Type B pancreatic cell (in vitro differentiated cells): ENCODE data around the gene TSHZ2. TPM values are rescaled to one million over a fixed set of nuclear protein-coding genes. Genes with fewer than 3 reads are reported as not detected.

Source experiments
- DNase-seq: peaks from one replicate; pipeline ENCODE4 v3.0.0; 2021; ENCODE audit warnings: mixed read lengths; ENCODE audit not compliant: unreplicated experiment; ENCODE audit errors: extremely low spot score
- H3K27ac Mint-ChIP-seq: 2 replicates; pipeline ENCODE4 v1.8.0; 2021; ENCODE audit warnings: mild to moderate bottlenecking, mixed read lengths
- H3K27me3 Mint-ChIP-seq: 2 replicates; pipeline ENCODE4 v1.8.0; 2021; ENCODE audit warnings: mixed read lengths
- H3K36me3 Mint-ChIP-seq: 2 replicates; pipeline ENCODE4 v1.8.0; 2021; ENCODE audit warnings: mixed read lengths
- H3K4me1 Mint-ChIP-seq: one replicate; pipeline ENCODE4 v1.8.0; 2021; ENCODE audit warnings: mixed read lengths; ENCODE audit not compliant: unreplicated experiment
- H3K4me3 Mint-ChIP-seq: 2 replicates; pipeline ENCODE4 v1.8.0; 2021; ENCODE audit warnings: mild to moderate bottlenecking, mixed read lengths
- H3K9me3 Mint-ChIP-seq: 2 replicates; pipeline ENCODE4 v1.8.0; 2021; ENCODE audit warnings: mixed read lengths
- total RNA-seq: library from RNA; stranded (reverse); gene quantifications from 2 replicates; pipeline ENCODE4 v1.2.1, GENCODE V29; 2021; ENCODE audit warnings: low replicate concordance
- TF ChIP-seq, protein P1 (sequence below): fragments of 200-600 bp; sonication (generic); conservative IDR thresholded peaks from 2 replicates; pipeline ENCODE4 v1.5.0; 2021; ENCODE audit warnings: antibody characterized with exemption, mild to moderate bottlenecking

Gene TSHZ2
- total RNA-seq, 1 donor from 2014 or later: 45.5 TPM

DNA sequence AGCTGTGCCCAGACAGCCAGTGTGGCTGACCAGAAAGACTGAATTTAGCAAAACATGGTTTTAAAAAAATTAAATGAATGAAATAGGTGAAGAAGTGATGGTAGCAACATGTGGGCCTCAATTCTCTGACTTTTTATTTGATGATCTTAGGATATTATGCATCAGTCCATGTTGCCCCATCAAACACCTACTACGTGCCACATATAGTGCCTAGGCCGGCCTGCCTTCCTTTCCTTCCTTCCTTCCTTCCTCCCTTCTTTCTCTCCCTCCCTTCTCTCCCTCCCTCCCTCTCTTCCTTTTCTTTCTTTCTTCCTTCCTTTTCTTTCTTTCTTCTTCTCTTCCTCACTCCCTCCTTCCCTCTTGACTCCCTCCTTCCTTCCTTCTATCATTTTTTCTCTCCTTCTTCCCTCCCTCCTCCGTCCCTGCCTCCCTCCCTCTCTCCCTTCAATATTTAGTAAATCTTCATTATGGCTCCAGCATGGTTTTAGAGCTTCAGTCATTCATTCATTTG is 209.8 kb downstream of the TSHZ2 start:
- Mint-ChIP-seq H3K4me3 (no peak overlapping the region), H3K27ac (no peak overlapping the region), H3K9me3 (no peaks in the 10 kb centered on the region), H3K27me3 (peaks cover 7% of the 10 kb centered on the region), H3K36me3 (peaks cover 21% of the 10 kb centered on the region), H3K4me1 (peaks cover 30% of the 10 kb centered on the region)
- DNase-seq: no peak
- TF ChIP-seq, protein P1, sequence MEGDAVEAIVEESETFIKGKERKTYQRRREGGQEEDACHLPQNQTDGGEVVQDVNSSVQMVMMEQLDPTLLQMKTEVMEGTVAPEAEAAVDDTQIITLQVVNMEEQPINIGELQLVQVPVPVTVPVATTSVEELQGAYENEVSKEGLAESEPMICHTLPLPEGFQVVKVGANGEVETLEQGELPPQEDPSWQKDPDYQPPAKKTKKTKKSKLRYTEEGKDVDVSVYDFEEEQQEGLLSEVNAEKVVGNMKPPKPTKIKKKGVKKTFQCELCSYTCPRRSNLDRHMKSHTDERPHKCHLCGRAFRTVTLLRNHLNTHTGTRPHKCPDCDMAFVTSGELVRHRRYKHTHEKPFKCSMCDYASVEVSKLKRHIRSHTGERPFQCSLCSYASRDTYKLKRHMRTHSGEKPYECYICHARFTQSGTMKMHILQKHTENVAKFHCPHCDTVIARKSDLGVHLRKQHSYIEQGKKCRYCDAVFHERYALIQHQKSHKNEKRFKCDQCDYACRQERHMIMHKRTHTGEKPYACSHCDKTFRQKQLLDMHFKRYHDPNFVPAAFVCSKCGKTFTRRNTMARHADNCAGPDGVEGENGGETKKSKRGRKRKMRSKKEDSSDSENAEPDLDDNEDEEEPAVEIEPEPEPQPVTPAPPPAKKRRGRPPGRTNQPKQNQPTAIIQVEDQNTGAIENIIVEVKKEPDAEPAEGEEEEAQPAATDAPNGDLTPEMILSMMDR: no peak

DNA sequence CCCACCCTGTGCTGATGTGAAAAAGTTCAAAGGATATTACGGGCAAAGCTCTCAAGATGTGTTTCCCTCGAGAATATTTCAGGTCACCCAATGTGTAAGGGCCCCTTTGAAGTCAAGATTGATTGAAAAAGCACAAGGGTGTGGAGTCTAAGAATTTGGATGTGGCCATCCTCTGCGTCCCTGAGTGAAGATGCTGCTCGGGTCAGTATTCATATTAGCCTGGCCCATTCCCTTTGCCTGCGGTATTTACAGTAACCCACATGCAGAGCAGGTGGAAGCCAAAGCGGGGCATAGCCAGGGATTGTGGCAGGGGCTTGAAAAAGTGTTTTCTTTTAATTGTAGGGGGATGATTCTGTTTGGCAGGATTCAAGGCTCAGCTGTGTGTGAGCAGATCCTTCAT is 211.0 kb downstream of the TSHZ2 start:
- Mint-ChIP-seq H3K4me1 (peaks cover 39% of the 10 kb centered on the region), H3K27me3 (peaks cover 7% of the 10 kb centered on the region), H3K9me3 (no peaks in the 10 kb centered on the region), H3K27ac (no peak overlapping the region), H3K4me3 (no peak overlapping the region), H3K36me3 (peaks cover 17% of the 10 kb centered on the region)
- no peak for DNase-seq
- TF ChIP-seq, protein P1: no peak

DNA sequence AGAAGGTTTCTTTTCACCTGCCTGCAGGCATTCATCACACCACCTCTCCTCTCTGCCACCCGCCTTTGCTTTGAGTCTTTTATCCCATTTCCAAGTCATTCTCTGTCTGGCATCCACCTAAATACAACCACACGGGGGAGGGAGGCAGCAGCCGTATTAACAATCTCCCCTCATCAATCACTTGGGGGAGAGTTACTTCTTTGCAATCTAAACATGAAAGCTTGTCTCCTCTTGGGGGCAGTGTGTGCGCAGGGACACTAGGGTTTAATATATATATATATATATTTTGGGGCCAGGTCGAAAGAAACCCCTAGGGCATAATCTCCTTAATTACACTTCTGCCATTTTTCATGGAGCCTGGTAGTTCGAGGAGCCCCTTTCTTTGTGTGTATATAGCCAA is 214.5 kb downstream of the TSHZ2 start:
- Mint-ChIP-seq H3K27ac (no peak overlapping the region), H3K9me3 (no peaks in the 10 kb centered on the region), H3K4me3 (no peak overlapping the region), H3K4me1 (peaks cover 32% of the 10 kb centered on the region), H3K27me3 (peaks cover 3% of the 10 kb centered on the region), H3K36me3 (peaks cover 9% of the 10 kb centered on the region)
- DNase-seq: no peak
- TF ChIP-seq, protein P1: peak; percentile 33

DNA sequence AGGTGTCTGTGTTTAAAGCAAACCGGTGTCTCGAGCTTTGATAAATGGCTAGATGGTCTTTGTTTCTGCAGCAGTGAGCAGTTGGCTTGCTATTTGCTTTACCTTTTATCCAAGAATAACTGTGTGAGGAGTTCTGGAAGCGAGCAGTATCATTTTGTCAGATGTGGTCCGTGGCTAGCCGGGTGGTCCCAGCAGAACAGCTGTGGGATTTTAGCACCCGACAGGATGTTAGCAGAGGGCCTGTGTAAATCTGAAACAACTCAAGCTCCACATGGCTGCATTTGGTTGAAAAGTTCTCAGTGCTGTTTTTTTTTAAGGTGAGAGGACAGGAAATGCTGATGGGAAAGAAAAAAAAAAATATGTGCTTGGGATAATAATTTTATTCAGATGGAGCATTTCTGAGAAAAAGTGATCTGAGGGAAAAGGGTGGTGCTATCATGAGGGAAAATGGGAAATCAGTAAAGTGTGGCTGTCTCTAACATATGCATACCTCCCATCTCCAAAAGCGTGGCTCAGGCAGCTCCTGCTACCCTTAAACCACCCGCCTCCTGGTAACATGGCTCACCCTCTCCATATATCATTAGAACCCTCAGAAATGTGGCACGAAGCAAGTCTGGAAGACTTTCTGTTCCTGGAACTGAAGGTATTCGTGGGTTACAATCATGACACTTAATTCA is 215.4 kb downstream of the TSHZ2 start:
- TF ChIP-seq, protein P1: no peak
- peaks cover 30% of the 10 kb centered on the region for H3K4me1 Mint-ChIP-seq
- peak overlapping the region; percentile 55 for H3K4me3 Mint-ChIP-seq
- peak overlapping the region; percentile 31 for H3K27ac Mint-ChIP-seq
- no peaks in the 10 kb centered on the region for H3K9me3 Mint-ChIP-seq
- H3K36me3 Mint-ChIP-seq: peaks cover 8% of the 10 kb centered on the region
- peaks cover 3% of the 10 kb centered on the region for H3K27me3 Mint-ChIP-seq
- no peak for DNase-seq

GRCh38 chr20:53190225-53190624 is 218.1 kb downstream of the TSHZ2 start:
- DNase-seq: no peak
- peaks cover 4% of the 10 kb centered on the region for H3K9me3 Mint-ChIP-seq
- no peak overlapping the region for H3K4me3 Mint-ChIP-seq
- H3K27ac Mint-ChIP-seq: no peak overlapping the region
- peaks cover 9% of the 10 kb centered on the region for H3K36me3 Mint-ChIP-seq
- TF ChIP-seq, protein P1: no peak
- peaks cover 43% of the 10 kb centered on the region for H3K4me1 Mint-ChIP-seq
- H3K27me3 Mint-ChIP-seq: no peaks in the 10 kb centered on the region
